Measurements from ENCODE around the gene MSRB1.
"Not testable (repeated sequence)": the region's sequence is repeated elsewhere in the genome, so short reads cannot be mapped to it uniquely, and the experiment has no call there.

The MSRB1 gene

DNA sequence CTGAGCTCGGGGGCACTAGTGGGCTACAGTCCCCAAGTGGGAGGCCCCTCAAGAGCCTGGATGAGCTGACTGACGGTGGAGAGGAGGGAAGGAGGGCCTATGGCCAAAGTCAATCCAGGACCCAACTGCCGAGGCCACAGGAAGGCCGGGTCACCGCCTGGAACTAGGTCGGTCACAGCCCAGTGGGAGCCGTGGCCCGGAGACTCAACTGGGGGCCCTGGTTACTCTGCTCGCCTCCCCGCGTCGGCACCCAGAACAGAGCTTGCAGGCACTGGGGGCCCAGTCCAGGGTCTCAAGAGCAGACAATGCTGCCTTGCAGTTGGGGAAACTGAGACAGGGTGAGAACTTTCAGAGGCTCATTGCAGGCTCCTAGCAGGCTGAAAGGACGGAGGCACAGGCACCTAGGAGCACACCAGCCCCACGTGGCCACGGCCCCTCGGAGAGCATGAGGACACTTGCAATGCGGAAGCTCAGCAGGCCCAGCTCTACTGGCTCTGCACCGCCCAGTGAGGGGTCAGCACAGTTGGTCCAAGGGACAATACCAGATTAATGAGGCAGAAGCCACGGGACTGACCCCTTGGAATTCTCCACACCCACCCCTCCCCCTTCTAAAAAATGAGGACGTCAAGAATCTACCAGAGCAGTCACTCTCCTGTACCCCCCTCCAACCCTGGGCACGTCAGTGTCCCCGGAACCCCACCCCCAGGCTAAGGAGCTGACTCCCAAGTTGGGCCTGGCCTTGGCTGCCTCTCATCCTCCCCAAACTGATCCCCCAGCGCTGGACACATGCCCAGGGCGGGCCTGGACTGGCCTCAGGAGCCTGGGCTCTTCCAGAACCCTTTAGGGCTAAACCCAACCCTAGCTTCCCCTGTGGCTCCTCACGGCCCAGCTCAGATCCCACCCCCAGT is 27.0 kb downstream of the MSRB1 start:
- no peak for DNase-seq (ENCODE audit: low read depth)

DNA sequence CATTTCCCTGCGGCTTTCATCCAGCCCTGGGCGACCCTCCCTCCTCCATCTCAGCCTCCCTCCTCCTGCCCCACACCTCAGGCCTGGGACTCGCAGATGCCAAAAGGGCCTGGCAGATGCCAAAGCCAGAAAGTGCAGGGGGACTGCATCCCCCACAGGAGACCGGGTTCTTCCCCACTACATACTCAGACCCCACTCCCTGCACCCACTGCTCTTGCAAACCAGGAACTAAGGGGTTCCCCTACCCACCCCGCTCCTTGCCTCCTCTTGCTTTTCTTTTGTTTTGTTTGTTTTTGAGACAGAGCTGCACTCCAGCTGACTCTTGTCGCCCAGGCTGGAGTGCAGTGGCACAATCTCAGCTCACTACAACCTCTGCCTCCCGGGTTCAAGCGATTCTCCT is 28.0 kb downstream of the MSRB1 start:
- no peak for DNase-seq (ENCODE audit: low read depth)

DNA sequence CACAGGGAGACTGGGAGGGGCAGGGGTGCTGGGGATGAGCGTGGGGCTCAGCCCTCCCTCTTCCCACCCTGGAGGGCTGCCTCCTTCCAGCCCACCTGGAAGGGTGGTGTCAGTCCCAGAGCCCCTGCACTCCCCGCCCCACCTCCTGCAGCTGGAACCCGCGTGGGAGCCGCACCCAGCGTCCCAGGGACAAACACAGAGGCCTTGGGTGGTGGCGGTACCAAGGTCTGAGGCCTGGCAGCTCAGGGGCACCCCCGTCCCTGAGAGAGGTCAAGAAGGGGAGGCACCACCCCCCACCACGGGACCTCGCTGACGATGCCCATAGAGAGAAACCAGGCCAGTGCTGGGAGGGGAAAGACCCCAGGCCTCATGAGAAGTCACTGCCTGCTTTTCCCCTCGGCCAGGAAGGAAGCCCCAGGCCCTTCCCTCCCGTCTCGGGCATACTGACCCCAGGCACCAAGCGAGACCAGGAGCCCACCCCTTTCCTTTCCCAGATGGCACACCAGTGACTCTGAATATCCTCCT is 28.9 kb downstream of the MSRB1 start:
- no peak for DNase-seq (ENCODE audit: low read depth)

DNA sequence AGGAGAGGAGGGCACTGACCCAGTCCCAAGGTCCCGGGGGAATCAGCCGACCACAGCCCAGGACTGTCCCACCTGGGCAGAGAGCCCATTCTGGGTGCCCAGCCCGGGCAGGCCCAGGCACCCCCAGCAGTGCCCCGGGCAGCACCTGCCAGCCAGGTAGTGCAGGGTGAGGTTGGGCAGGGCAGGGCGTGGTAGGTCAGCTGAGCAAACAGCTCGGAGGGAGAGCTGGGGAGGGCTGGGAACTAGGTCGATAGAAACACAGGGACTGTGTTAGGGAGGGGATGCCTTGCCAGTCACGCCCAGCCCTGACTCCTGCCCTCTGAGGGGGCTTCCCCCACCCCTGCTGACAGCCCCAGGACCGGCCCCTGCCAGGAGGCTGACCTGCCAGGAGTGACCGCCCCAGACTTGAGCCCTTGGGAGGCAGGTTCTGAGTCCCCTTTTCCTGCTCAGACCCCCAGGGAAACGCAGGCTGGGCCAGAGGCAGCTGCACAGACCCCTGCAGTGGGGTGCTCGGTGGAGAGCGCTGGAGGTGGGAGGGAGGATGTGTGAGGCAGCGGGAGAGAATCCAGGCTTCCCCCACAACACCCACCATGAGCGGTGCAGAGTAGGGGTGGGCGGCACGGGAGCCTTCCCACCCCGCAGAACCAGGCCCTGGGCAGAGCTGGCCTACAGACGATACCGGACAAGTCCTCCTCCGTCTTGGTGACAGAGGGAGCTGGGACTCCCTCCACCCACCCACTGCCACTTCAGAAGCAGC is 29.5 kb downstream of the MSRB1 start:
- no peak for DNase-seq (ENCODE audit: low read depth)

DNA sequence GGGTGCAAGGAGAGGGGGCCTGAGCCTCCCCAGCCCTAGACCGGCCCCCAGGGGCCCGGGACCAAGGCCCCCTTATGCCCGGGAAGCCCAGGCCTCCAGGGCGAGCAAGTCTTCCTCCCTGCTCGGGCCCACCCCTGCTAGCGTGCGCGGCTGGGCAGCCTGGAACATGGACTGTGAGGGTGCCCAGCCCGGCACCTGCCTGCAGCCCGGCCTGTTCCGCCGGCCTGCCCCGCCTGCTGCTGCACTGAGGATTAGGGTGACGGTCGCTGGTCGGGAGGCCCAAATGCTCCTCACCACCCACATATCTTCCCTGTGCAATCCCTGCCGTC is 30.8 kb downstream of the MSRB1 start:
- DNase-seq (ENCODE audit: low read depth): no peak

DNA sequence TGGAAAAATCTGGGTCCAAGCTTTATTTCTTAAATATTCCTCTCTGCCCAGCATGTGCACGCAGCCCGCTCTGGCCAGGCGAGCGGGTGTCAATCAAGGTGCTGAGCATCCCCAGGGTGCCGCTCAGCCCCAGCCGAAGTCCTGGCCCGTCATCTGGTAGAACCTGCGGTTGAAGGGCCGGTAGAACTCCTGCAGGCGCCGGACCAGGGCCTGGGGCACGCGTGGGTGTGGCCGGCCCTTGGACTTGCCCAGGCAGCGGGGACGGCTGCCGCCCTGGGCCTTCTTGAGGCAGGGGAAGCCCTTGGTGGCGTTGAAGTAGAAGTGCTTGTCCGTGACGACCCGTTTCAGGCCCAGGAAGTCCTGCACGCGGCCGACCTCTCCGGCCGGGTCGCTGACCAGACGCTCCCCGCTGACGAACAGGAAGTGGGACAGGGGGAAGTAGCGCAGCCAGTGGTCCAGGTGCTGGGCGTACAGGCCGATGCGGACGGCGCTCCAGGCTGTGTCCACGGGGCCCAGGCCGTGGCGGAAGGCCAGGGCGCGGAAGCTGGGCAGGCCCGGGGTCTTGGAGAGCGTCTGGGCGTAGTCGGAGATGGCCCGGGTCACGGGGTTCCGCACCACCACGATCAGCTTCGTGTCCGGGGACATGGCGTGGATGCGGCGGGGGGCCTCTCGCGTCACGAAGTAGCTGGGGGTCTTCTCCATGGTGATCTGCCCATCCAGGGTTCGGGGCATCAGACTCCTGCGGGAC is 31.4 kb downstream of the MSRB1 start:
- DNase-seq (ENCODE audit: low read depth): no peak

DNA sequence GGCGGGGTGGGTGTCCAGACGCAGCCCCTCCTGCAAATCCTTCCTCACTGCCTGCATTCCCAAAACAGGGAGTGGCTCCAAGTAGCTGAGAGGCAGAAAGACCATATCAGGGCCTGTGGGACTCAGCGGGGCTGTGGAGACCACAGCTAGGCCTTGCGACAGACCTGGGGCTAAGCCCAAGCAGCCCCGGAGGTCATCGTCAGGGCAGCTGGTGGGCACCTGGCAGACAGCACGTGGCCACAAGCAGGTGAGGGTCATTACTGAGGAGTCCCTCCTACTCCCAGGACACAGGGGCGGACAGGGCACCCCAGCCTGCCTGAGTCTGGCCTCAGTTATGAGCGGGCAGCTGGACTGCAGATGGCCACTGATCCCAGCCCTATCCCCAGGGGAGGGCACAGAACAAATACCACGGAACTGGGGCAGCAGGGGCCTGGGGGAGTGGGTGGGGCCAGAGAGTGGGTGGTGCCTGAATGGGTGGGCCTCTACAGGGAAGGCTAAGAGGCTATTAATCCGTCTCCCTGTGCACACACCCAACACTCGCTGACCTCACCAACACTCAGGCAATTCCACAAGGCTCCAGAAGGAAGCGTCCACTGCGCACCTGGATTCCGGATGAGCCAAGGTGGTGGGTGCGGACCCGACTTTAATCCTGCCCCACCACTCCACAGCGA is 33.3 kb downstream of the MSRB1 start:
- no peak for DNase-seq (ENCODE audit: low read depth)

DNA sequence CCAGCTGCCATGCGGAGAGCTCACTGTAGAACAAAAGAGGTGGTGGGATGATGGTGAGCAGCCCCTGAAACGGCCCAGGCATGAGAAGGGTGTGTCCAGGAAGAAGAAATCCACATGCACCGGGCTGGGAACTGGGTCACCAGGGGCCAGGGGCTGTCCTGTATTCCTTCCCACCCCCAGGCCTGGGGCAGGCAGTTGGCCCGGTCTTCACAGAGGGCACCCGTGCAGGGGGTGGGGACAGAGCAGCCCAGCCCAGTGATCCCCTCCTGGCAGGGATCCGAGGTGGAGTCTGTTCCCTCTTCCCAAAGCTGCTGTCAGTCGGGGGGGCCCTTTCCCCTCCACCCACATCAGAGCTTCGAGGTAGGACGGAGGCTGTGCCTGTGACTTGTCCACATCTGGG is 34.0 kb downstream of the MSRB1 start:
- no peak for DNase-seq (ENCODE audit: low read depth)

DNA sequence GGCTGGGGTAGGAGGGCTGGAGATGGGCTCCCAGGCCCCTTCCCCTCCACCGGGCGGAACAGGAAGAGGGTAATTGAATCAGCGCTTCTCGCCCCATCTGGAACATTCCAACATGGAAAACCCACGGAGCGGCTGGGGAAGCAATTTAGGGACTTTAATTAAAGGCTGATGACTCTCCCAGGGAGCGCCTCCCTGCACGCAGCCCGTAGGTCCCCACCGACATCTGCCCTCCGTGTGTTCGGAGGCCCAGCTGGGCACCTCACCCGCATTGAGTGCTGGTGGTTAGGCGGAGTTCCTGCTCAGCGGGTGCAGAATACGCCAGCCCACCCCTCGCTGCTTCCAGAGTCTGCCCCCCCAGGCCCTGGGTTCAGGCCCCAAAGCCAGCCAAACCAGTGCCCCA is 34.8 kb downstream of the MSRB1 start:
- no peak for DNase-seq (ENCODE audit: low read depth)

DNA sequence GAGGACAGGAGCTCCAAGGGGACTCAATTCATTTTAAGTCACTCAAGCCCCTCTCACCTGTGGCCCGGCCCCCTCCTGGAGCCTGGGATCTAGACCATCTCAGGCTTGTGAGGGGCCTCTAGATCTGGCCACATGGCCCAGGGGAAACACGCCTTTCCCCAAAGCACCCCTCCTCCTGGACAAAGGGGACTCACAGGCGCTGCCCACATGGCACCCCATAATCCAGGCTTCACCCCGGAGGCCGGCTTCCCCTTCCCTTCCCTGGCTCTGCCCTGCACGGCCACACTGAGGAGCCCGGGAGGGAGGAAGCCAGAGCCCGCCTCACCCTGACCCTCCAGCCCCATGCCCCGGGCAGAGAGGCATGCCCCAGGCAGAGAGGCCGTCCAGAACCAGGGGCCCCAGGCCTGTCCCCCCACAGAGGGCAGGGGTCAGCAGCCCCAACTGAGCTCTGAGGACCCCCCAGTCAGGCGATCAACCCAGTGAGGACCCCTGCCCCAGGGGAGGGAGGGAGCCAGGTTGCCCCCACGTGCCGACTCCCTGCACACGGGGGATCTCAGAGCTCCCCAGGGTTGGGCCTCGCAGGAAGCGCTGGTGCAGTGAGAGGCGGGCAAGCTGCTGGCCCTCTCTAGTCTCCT is 35.7 kb downstream of the MSRB1 start:
- no peak for DNase-seq (ENCODE audit: low read depth)

DNA sequence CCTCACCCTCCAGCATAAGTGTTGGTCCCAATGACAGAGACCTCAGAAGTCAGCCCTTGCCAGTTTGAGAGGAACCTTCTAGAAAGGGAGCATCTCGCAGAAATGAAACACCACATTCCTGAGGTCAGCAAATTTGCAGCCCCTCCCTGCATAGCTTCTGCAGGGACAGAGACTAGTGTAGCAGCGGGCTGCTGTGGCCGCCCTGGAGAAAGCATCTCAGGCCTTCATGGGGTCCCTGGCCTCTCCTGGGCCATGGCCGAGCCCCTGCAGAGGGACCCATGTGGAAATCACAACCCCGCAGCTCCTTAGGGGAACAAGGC is 36.2 kb downstream of the MSRB1 start:
- no peak for DNase-seq (ENCODE audit: low read depth)

DNA sequence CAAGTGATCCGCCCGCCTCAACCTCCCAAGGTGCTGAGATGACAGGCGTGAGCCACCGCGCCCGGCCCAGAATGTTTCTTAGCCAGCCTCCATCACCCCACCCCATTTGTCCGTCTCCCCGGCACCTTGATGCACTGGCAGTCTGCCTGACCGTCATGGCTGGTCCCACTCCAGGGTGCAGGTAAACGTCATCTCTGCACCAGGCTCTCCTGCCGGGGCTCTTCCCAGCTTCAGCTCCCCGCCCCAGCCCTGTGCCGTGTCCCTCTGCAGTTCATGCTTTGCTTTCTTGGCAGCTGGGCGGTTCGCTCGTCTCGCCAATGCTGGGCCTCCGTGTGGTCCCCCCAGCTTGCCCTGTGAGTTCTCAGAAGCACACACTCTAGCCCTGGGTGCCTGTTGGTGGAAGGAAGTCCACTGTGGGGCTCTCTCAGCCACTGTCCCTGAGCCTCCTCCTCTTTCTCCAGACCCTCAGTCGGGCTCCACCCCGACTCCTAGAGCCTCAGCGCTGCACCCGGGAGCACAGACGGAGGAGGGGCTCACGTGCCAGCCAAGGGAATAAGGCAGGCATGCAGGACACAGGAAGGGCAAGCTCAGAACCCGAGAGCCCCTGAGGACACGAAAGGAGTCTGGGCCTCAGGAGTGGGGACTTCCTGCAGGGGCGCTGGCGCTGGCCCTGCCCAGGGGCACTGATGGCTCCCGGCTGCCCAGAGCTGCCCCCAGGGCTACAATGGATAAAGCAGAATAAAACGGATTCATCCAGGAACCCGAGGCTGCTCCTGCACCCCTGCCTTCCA is 36.7 kb downstream of the MSRB1 start:
- no peak for DNase-seq (ENCODE audit: low read depth)

DNA sequence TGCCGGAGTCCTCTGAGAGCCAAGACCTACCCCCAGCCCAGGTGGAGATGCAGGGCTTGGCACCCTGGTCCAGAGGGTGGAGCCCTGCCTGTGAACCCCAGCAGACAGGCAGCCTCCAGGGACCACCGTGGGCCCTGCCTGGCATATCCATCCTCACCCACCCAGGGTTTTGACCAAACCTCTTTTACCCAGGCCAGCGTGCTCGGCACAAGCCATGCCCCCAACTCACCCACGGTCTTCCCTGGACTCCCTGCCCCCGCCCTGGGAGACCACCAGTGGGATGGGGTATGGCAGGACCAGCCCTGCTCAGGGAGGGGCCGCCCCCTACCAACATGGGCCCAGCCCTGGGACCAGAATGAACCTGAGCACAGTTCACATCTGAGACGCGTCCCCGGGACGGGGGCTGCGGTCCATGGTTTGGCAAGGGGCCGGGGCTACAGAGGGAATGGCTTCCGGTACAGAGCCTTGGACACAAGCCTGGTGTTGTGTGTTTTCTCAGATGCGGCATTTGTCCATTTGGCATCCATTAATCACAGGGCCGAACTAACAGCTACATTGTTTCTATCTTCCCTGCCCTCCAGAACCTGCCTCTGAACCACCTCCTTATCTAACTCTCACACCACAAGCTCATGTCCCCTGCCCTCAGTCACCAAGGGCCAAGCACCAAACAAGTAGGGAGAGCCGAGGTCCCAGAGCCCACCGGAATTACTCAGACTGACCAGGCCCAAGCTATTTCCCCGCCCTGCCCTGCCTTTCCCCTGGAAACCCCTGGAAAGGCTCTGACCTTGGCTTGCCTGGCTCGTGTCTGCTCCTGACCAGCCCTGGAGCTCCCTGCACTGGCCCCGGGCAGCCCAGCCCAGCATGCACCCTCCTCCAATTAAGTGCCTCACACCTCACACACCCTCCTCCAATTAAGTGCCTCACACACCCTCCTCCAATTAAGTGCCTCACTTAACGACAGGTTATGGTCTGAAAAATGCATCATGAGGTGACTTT is 38.9 kb downstream of the MSRB1 start:
- no peak for DNase-seq (ENCODE audit: low read depth)

DNA sequence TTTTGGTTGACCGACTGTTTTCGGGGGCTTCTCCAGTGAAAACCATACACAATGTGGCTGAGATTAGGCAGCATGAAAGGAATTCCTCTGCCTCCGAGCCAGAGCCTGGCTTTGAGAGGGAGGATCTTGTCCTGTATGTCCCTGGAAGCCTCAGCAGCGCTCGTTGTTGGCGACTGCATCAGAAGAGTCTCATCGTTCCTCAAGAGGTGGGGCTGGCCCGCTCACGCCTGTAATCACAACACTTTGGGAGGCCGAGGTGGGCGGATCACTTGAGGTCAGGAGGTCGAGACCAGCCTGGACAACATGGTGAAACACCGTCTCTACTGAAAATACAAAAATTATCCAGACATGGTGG is 39.8 kb downstream of the MSRB1 start:
- DNase-seq (ENCODE audit: low read depth): no peak

DNA sequence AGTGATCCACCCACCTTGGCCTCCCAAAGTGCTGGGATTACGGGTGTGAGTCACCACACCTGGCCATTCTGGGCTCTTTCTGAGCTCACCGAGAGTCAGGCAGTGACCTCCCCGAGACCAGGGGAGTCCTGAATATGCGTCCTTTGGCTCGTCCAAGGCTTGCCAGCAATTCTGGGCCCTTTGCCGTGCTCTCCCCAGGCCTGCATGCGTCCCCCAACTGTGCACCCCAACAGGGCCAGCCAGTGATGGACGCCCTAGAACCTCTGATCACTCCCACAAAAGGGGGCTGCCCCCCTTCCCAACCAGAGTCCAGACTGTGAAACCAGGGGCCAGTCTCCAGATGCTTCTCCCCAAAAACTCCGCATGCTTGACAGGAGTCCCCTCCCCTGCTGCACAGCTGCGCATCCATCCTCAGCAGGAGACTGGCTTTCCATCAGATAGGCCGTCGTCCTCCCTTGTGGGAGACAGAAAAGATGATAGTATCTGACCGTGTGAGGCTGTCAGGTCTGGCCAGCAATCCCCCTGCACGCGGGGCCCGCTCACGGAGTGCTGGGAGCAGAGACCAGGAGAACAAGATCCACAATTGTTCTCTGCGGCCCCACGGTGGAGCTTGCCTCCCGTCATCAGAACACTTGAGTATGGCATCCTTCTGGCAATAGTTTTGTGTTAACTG is 40.3 kb downstream of the MSRB1 start:
- no peak for DNase-seq (ENCODE audit: low read depth)

DNA sequence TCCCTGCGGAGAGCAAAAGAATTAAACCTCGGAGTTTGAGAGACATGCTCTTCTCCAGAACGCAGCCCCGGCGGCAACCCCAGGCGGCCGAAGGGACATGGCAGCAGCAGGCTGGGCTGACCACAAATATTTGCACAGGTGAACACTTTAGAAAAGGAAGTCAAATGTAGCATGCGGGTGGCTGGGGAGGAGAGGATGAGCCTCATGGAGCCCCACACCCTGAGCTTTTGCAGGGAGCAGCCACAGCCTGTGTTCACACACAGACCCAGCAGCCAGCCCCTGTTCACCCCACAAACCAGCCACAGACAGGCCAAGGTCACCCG is 42.6 kb downstream of the MSRB1 start:
- no peak for DNase-seq (ENCODE audit: low read depth)

DNA sequence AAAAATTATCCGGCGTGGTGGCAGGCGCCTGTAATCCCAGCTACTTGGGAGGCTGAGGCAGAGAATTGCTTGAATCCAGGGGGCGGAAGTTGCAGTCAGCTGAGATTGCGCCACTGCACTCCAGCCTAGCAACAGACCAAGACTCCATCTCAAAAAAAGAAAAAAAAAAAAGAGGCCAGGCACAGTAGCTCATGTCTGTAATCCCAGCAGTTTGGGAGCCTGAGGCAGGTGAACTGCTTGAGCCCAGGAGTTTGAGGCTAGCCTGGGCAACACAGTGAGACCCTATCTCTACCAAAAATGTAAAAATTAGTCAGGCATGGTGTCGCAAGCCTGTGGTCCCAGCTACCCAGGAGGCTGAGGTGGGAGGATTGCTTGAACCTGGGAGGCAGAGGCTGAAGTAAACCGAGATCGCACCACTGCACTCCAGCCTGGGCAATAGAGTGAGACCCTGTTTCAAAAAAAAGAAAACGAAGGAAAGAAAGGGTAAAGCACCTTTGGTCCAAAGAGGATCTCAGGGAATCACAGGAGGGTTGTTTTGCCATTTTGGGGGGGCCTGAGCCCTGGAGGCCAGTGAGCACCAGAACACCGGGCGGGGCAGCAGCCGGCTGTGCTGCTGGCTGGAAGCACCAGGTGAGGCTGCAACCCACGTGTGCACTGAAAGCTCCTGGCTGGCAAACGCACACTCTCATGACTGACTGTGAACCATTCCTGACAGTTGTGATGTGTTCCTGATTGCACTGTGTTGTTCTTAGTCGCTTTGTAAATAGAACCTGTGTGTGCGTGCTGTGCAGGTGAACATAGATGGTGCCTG is 43.2 kb downstream of the MSRB1 start:
- no peak for DNase-seq (ENCODE audit: low read depth)

DNA sequence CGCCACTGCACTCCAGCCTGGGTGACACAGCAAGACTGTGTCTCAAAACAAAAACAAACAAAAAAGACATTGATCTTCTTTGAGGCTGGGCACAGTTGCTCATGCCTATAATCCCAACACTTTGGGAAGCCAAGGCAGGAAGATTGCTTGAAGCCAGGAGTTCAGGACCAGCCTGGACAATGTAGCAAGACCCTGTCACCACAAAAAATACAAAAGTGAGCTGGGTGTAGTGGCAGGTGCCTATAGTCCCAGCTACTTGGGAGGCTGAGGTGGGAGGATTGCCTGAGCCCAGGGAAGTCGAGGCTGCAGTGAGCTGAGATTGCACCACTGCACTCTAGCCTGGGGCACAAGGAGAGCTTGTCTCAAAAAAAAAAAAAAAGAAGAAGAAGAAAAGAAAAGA is 45.3 kb downstream of the MSRB1 start:
- DNase-seq (ENCODE audit: low read depth): not testable (repeated sequence)
